Epithelial cell of esophagus (primary cell): ENCODE data around the gene MOB3B.

Experiments
- DNase-seq: peaks from one replicate; pipeline ENCODE4 v3.0.0; 2010; ENCODE audit warnings: low read depth
- H3K4me3 ChIP-seq: 2 replicates; pipeline ENCODE4 v1.5.1; 2011; ENCODE audit warnings: mild to moderate bottlenecking, low read length, control low read depth
- TF ChIP-seq, protein P1 (sequence below): IDR thresholded peaks from 2 replicates; pipeline ENCODE4 v1.5.1; 2011; ENCODE audit warnings: low read depth, mild to moderate bottlenecking, low read length, control low read depth, inconsistent platforms; ENCODE audit not compliant: insufficient read depth; ENCODE audit errors: missing control alignments

MOB3B gene

DNA sequence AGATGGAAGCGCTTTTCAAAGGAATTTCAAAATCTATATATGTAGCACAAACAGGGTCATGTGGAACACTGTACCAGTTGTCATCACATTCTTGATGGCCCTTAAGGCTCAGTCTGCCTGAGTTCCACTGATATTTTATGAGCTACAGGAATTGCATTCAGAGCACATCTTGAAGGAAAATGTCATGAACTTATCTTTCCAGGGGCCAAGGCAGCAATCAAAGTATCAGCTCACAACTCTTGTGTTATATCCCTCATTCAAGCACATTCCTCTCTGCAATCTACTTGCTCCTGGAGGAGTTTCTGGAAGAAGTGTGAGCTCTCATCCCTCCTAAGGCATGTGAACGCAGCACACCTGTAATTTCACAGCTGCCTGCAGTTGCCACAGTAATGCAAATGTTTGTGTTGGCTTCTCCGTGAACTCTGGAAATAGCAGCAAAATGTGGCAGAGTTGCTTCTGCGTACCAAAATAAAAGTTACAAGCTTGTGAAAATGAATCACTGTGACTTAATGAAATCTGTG lies 143.0 kb downstream of the MOB3B start:
- TF ChIP-seq, protein P1, sequence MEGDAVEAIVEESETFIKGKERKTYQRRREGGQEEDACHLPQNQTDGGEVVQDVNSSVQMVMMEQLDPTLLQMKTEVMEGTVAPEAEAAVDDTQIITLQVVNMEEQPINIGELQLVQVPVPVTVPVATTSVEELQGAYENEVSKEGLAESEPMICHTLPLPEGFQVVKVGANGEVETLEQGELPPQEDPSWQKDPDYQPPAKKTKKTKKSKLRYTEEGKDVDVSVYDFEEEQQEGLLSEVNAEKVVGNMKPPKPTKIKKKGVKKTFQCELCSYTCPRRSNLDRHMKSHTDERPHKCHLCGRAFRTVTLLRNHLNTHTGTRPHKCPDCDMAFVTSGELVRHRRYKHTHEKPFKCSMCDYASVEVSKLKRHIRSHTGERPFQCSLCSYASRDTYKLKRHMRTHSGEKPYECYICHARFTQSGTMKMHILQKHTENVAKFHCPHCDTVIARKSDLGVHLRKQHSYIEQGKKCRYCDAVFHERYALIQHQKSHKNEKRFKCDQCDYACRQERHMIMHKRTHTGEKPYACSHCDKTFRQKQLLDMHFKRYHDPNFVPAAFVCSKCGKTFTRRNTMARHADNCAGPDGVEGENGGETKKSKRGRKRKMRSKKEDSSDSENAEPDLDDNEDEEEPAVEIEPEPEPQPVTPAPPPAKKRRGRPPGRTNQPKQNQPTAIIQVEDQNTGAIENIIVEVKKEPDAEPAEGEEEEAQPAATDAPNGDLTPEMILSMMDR = no peak
- no peak overlapping the region for H3K4me3 ChIP-seq
- no peak for DNase-seq

DNA sequence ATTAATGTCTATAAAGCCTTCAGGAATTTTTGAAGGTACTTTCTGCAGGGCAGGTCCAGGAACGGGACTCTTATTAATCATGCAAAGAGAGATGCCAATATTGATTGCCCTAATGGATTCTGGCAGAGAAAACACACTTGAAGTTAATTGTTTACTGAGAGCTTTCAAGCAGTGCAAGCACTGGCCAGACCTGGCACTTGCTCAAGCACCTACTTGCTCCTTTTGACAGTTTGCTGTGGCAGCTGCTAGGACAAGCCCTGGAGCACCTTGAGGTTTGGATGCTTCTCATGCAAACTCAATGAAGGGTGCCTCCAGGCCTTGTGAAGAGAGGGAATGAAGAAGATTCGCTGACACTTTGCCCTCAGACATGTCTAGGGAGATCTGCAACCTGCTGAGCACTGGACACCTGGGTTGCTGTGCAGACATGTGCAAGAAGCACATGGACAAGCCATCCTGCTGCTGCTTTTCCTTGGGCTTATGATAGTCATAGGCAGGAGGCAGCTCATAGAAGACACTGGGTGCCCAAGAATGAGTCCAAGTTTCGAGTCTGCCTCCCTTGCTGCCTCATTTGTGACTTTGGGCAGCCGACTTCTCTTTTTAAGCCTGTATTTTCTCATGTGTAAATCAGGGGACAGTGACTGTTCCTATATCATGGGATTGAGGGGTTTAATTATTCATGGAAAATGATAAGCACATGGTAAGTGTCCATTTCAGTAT lies 143.8 kb downstream of the MOB3B start:
- DNase-seq = peak; percentile 57
- no peak overlapping the region for H3K4me3 ChIP-seq
- TF ChIP-seq, protein P1 = no peak

DNA sequence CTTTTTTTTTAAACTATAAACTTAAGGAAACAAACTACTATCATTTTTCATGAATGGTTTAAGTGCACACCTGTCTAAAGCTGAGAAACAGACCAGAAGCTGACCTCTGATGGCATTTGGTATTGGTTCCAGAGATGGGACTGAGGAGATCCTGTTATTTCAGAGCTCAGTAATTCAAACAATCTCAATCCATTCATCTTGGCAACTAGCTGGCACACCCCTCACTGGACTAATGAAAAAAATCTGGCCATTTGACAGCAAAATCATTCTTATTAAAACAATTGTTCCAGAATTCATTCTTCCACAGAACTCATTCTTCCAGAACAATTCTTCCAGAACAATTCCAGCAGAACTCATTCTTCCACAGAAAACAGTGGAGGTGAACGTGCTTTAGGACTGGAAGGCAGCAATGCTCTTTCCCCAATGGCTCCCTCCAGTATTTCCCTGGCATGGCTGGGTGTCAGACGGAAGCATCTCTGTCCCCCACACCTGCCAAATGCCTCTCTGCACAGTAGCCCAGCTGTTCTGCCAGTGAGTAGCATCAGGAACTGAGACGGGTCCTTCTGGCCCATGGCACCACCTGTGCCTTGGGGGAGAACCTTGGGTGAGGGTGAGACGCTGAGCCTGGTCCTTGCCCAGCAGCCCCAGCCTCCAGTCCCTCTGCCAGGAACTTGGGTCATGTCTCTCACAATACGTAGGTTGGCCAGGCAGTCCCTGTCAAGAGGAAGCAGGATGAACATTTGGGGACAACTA lies 145.2 kb downstream of the MOB3B start:
- TF ChIP-seq, protein P1 = no peak
- no peak overlapping the region for H3K4me3 ChIP-seq
- DNase-seq = no peak

DNA sequence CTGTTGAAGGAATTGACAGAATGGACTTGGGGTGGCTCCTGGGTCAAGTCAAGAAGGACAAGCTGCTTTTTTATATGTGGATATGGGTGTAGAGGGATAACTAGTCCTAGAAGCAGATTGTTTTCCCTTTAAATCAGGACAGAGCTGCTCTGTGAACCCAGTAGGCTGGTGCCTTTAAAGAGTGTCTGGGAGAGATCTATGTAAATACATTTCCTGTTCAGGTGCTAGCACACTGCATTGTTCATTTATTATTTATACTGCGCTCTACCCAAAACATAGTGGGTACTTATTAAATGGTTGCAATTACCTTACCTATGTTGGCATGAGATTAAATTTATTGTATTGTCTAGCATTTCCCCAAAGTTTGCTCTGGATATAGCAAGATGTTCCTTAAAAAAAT lies 146.1 kb downstream of the MOB3B start:
- TF ChIP-seq, protein P1 = no peak
- no peak overlapping the region for H3K4me3 ChIP-seq
- no peak for DNase-seq

DNA sequence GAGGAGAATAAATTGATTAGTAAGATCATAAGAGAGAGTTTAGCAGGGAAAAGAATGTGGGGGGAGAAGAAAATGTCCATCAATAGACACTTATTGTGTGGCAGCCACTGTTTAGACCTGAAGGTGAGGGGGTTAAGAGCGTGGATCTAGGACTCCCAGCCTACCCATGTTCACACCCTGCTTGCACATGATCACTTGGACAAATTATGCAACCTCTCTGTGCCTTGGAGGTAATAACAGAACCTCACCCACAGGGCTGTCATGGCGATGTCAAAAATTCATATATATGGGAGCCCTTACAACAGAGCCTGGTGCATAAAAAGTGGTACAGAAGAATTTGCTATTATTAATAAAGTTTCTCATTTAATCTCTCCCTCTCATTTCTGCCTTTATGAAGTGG lies 146.6 kb downstream of the MOB3B start:
- no peak overlapping the region for H3K4me3 ChIP-seq
- TF ChIP-seq, protein P1 = no peak
- peak; percentile 52 for DNase-seq

DNA sequence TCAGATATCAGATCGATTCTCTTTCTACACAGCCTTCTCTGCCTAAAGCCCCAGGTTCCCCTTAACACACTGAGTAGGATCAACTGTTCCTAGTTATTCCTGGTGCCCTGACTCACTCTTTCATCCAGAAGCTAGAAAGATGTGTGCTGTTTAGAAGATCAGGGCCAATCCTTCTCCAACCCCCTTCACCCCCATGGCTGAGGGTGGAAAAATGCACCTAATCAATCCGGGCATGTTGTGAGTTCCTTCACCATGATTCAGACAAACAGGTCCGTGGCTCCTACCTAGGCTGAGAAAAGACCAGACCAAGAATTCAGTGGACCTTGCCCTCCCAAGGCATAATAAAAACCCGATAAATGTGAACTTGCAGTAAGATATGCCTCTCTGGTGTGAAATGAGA lies 147.3 kb downstream of the MOB3B start:
- TF ChIP-seq, protein P1 = no peak
- H3K4me3 ChIP-seq = no peak overlapping the region
- DNase-seq = peak; percentile 60
